Mucosa of gallbladder (tissue), 1 donor: Measurements from ENCODE around the gene CHST11. TPM values are rescaled to one million over a fixed set of nuclear protein-coding genes. Genes with fewer than 3 reads are reported as not detected.

ENCODE experiments used
- DNase-seq: peaks from one replicate; pipeline ENCODE4 v3.0.0-alpha.2; 2020; ENCODE audit warnings: low spot score
- total RNA-seq: library from RNA; stranded (reverse); gene quantifications from one replicate; pipeline ENCODE4 v1.2.1, GENCODE V29; 2021
- donor health status: DM: no; HTN: no; CAD: no.

The CHST11 gene
- 16.7 TPM for total RNA-seq

DNA sequence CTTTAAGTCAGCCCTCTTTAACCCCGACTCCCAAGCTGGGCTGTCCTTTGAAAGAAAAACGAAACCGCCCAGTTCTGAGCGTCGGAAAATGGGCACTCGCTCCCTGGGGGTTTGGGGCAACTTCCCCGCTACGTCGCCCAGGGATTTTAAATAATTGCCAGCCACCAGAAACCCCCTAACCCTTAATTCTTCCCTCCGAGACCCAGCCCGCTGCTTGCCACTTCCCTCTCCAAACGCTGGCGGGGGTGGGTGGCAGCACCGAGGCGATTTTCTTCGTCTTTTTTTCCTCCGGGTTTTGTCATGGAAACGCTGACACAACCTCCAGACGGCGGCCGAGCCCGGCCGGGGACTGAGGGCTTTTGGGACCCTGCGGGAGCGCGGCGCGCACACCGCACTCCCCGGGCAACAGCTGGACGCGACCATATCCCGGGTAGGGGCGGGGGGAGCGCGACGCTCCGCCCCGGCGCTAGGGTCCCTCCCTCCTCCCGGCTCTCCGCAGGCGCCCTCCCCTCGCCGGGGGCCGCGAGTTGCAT, at the start of gene CHST11:
Gene CHST11 (plus strand): TSS at position 532 of the 533 bp plus-strand sequence.
- DNase-seq, result peak; percentile 82

DNA sequence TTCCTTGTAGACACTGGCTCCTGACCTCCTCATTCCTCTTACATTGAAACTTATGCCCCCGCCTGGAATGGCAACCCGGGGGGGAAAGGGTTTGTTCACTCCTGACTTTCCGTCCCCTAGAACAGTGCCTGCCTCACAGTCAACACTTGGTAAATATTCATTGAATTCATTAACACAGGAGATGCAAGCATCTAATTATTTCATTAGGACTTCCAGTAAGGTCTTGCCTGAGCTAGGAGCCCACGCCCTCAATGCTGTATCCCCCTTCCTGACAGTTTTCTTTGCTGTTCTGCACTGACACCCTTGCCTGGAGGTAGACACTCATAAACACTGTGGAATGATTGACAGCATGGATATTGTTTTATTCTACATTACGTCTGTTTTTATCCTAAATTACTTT, 49.3 kb upstream of the CHST11 start:
- no peak for DNase-seq

DNA sequence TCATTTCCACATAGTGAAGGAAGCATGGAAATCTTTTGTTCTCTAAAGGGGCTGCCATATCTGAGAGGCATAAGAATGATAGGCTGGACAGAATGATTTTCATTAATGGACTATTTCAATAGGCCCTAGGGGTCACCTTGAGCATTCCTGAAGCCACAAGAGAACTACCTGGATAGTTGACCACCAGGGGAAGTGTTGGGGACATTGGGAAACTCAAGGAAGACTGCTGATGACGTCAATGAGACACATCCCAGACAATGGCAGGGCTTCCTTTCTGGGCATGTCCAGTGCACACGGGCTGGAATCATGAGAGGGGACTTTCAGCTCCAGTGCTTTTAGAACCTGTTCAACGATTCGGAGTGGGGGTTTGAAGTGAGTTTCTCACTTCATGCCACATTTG, 48.8 kb upstream of the CHST11 start:
- no peak for DNase-seq

DNA sequence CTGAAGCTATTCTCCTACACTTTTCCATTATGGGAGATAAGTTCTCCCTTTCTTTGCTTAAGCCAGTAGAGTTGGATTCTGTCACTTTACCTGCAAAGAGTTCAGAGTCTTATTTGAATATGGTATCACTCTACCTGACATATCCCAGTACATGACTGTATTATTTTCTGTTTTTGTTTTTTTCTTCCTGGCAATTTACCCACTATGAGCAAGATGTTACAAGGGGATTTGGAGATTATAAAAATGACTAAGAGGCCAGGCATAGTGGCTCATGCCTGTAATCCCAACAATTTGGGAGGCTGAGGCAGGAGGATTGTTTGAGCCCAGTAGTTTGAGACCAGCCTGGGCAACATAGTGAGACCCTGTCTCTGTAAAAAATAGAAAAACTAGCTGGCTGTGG, 46.4 kb upstream of the CHST11 start:
- no peak for DNase-seq

DNA sequence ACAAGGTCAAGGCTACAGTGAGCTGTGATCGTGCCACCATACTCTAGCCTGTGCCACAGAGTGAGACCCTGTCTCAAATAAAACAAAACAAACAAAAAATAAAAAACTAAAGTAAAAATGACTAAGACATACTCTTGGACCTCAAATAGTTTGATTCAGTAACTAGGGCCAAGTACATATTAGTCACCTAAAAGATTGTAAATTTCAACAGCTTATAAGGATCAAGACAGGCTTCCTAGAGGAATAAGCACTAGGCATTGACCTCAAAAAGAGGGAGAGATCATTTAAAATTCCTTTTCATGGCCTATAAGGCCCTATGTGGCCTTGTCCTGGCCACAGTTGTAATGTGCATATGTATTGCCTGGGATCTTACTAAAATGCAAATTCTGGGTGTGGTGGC, 46.0 kb upstream of the CHST11 start:
- DNase-seq, result no peak

DNA sequence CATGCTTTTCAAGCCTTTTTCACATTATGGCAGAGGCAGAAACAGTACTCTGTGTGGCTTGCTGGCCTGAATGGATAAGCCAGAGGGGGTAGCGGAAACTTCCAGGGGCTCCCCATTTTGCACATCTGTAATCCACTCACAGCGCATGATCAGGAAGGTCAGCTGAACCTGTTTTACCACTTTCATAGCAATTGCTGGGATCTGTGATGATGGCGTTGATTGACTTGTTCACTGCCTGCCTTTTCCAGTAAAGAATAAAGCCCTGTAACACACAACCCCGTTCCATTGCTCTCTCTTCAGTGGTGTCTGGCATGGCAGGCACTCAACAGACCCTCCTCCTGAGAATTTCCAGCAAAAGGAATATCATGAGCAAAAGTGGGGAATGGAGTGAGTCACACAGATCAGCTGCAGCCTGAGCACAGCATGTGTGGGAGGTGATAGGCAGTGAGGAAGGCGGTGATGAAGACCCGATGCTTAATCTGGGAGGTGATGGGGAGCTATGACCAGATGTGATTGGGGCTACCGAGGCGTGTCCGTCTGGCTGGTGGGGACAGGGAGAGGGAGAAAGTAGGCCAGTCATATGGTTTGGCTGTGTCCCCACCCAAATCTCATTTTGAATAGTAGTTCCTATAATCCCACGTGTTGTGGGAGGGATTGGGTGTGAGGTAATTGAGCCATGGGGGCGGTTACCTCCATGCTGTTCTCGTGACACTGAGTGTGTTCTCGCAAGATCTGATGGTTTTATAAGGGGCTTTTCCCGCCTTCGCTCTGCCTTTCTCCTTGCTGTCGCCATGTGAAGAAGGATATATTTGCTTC, 44.7 kb upstream of the CHST11 start:
- no peak for DNase-seq

DNA sequence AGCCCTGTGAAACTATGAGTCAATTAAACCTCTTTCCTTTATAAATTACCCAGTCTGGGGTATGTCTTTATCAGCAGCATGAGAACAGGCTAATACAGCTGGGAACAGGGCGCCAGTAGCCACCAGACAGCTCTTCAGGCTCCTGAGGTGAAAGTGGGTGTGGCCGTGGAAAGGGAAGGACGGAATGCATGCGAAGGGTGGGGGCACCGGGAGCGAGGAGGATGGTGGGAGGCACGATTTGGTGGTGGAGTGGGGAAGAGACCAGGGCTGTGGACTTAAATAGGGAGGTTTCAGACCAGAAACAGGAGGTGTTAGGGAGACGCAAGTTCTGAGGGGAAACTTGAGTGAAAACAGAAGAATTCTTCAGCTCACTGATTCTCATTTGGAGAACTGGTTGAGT, 44.1 kb upstream of the CHST11 start:
- no peak for DNase-seq

DNA sequence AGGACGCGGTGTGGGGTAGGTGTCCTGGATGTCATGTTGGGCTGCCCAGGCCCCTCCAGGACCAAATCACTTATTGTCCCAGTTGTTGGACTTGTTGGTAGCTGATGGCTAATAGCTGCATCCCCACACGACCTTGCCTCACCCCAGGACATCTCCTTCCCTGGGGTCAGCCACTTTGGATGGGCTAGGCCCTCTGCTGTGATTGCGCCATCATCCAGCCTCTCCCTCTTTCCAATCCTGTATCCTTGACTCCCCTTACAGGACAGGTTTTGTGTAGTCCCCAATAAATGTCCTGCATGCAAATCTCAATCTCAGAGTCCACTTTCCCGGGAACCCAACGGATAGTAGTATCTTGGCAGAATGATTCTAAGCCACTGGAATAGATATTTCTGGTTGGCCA, 43.4 kb upstream of the CHST11 start:
- DNase-seq, result no peak

DNA sequence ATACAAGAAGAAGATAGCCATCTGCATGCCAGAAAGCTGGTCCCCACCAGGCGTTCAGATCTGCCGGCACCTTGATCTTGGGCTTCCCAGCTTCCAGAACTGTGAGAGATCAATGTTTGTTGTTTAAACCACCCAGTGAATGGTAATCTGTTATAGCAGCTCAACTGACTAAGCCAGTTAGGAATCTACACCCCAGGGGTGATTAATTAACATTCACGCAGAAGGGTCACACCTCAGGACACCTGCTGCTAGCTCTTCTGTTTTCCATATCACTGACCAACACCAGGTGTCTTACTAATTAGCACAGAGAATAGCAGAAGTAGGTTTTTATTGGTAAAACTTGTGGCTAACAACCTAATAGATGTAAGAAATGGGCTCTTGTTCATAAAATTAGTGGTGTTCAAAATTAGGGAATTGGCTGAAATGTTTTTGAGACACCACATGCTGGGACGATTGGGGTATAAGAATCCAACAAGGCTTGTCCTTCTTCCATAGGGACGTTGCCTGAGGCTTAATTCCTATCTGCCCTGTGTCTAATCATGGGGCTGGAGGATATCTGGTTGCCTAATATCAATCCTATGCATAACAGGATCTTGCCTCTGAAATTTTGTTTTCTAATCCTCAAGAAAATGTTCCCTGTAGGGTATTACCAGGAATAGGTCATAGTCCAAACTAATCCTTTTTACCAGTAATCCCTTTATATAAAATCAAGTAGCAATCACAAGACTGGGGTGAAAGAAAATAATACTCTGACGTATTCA, 42.0 kb upstream of the CHST11 start:
- DNase-seq, result no peak

DNA sequence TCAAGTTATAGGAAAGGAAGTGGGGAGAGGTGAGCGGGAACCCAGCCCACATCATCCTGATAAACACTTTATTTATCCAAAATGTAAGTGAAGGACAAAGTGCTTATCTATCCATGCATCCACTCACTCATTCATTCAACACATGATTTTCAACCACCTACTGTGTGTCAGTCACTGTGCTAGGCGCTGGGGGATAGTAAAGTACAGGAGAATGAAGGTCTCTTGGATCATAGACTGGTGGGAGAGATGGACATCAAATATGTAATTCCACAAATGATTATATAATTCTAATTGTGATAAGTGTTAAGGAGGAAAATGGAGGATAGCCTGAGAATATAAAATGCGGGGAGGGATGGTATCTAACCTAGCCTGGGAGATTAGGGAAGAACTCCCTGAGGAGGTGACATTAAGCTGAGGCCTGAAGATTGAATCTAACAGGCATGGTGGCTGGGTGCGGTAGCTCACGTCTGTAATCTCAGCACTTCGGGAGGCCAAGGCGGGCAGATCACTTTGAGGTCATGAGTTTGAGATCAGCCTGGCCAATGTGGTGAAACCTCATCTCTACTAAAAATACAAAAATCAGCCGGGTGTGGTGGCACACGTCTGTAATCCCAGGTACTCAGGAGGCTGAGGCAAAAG, 41.3 kb upstream of the CHST11 start:
- no peak for DNase-seq

DNA sequence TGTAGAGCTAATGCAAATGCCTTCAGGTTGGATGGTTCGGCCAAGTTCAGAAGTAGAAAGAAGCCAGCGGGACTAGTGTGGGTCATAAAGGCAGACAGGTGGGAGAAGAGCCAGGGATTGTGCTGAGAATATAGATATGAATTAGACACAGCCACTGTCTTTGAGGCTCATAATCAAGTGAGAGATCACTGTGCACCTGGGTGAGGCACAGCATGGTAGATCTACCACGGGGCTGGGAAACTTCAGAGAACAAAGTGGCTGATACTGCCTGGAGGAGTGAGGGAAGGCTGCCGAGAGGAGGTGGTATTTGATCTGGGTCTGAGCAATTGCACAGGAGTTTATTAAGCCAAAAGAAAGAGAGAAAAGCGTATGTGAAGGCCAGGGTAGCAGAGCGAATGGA, 40.6 kb upstream of the CHST11 start:
- no peak for DNase-seq

DNA sequence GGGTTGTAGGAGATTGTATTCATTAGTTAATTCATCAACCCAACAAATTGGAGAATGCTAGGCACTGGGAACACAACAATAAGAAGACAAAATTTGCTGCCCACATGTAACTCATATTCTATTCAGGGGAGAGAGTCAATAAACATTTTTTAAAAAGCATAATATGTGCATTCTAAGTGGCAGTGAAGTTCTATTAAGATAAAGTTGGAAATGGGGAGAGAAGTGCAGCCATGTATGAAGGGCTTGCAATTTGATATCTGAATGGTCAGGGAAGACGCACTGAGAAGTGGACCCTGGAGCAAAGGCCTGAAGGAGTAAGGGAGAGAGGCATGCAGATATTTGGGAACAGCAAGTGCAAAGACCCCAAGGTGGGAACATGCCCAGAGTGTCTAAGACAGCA, 40.2 kb upstream of the CHST11 start:
- DNase-seq, result no peak

DNA sequence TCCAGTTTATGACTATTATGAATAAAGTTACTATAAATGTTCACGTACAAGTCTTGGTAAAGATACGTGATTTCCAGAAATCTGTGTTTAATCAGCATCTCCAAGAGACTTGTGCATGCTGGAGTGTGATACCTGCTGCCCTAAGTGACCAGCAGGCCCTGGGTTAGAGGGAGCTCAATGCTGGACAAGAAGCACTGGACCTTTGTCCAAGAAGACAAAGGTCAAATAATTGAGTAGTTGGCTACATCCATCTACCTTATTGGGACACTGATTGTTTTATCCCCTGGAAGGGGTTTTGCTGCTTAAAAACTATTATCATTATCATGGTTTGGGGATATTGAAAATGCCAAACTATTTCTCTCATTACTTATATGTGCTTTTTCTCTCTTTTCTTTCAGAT, 37.0 kb upstream of the CHST11 start:
- DNase-seq, result no peak

DNA sequence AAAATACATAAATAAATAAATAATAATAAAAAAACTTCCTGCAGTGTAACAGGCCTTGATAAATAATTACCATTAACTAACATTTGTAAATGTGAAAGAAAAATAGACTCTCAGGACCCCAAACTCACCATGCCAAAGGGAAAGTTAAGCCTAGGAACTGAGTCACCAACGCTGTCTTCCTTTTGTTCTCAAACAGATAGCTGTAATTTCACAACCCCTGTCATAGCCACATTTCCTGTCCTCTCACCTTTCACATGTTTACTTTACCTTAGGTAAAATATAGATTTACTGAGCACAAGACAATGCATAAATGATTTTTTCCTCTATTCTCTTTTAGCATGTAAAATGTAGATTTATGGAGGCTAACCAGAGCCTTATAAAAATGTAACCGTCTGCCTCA, 35.9 kb upstream of the CHST11 start:
- no peak for DNase-seq

DNA sequence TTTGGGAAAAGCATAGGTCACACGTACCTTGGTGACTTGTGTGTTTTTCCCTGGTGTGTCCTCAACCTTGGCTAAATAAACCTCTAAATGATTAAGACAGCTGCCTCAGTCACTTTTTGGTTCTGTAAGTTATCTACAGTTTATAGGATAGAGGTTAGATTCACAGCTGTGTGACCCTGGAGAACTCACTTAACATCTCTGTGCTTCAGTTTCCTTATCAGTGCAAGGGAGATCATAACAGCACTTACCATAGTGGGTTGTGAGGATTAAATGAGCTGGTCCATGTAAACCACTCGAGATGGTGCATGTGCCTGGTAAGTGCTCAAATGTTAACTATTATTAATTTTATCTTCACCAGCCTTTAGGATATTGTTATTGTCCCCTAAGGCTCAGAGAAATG, 35.4 kb upstream of the CHST11 start:
- no peak for DNase-seq

DNA sequence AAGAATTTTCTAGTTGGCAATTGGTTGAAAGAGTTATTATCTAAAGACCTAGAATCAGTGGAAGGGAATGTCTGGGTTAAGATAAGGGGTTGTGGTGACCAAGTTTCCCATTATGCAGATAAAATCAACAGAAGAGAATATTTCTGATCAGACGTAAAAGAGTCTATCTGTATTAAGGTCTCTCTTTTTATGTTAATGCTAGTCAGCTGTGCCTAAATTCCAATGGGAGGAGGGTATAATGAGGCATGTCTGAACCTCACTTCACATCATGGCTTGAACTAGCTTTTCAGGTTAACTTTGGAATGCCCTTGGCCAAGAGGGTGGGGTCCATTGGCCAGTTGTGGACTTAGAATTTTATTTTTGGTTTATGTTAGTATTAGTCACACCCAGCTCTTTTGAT, 34.3 kb upstream of the CHST11 start:
- no peak for DNase-seq

DNA sequence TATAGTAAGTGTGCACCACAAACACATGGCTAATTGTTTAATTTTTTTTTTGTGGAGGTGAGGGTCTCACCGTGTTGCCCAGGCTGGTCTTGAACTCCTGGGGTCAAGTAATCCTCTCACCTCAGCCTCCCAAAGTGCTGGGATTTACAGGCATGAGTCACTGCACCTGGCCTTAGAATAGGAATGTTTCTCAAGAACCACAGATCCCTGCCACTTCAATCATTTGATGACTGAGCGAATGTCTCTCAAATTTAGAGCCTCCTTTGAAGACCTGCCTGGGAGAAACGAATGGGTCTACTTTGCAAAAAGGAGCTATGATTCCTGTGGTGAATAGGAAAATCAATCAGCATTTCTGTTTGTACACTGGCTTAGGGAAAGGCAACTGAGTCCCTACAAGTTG, 33.5 kb upstream of the CHST11 start:
- DNase-seq, result no peak

DNA sequence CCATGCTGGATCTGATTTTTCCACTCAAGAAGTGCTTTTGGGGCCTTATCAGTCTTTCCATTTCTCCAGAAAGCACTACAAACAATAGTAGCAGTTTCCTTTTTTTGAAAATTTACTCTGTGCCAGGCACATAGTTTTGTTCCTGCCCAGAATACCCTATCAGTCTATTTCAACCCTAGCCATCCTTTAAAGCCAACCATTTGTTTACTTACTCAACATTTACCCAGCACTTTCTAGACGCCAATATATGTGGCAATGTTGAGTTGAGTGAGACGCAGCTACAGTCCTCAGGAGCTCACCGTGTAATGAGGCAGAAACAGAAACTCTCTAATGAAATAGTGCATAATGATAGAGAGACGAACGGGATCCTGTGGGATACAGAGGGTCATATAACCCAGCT, 32.9 kb upstream of the CHST11 start:
- DNase-seq, result no peak

DNA sequence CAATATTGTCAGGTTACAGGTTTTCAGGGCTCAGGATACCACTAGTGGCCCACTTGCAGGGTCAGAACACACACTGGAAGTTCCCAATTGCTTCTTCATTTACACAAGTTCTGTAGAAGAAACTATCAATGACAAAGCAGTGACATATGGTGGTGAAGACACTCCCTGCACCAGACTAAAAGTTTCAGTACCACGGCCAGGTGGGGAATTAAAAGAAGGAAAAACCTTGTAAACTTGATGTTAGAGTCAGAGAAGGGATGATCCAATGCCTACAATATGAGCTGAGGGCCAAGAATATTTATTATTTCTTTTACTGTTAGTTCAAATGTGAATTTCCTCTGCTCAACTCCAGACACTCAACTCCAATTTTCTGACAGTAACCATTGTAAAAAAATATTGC, 31.8 kb upstream of the CHST11 start:
- no peak for DNase-seq

DNA sequence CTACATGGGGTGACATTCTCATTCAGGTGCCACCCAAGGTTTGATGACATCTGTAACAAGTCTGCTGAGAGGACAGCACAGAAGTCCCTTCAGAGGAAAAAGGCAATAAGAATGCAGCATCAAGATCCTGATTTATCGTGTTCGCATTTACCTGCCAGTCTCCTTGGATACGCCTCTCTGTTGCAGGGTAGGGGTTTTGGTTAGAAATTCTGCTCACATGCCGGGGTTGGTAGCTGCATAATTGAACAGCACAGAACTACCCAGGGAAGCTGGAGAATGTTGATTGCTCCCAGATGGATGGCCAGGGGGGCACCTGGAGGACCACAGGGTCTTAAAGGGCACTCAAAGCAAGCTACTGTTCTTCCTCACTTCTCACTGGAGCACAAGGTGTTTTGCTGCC, 31.1 kb upstream of the CHST11 start:
- DNase-seq, result no peak

DNA sequence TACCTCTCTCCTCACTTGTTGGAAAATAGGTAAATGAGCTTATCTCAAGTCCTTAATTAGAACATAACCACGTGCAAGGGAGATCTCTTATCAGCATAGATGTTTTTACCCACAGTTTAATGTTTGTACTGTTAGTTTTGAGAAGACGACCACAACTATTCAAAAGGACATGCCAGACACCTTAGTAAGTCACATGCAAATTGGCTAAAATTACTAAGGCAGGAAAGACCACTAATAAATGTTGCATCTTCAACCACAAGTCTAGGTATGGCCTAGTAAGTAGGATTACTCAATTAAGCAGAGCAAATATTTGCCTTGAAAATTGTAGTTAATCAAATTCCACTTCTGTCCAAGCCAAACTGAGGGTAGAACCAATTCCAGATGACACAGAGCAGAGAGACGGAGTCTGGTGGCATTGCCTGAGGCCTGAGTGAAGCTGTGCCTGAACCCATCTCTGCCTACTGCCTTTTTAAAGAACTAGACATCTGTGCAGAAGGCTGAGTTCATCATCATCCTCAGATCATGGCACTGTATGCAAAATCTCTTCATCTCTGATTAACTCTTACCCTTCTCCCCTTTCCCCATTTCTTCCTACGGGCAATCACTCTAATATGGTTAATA, 29.7 kb upstream of the CHST11 start:
- no peak for DNase-seq

DNA sequence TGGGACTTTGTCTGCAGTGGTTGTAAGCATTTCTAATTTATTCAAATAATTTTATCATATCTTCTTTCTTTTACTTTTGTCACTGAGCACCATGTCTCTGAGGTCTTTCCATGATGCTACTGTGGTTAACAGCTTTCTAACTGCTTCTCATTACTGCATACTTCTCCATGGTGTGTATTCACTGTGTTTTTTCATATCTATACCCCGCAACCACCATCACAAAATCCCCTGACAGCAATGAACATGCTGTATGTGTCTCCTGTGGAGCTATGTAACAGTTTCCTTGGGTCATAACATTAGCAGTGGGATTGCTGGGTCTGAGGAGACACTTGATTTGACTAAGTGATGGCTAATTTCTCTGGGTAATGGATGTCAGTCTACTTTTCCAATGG, 29.2 kb upstream of the CHST11 start:
- DNase-seq, result no peak
